GM19043 (cell line): Measurements from ENCODE around the gene ZNF385C.

ENCODE experiments used
- ATAC-seq: cut with Tn5 transposase; IDR thresholded peaks from one replicate; pipeline ENCODE4 v1.9.1; 2021; ENCODE audit warnings: low read depth; ENCODE audit not compliant: unreplicated experiment

The ZNF385C gene

DNA sequence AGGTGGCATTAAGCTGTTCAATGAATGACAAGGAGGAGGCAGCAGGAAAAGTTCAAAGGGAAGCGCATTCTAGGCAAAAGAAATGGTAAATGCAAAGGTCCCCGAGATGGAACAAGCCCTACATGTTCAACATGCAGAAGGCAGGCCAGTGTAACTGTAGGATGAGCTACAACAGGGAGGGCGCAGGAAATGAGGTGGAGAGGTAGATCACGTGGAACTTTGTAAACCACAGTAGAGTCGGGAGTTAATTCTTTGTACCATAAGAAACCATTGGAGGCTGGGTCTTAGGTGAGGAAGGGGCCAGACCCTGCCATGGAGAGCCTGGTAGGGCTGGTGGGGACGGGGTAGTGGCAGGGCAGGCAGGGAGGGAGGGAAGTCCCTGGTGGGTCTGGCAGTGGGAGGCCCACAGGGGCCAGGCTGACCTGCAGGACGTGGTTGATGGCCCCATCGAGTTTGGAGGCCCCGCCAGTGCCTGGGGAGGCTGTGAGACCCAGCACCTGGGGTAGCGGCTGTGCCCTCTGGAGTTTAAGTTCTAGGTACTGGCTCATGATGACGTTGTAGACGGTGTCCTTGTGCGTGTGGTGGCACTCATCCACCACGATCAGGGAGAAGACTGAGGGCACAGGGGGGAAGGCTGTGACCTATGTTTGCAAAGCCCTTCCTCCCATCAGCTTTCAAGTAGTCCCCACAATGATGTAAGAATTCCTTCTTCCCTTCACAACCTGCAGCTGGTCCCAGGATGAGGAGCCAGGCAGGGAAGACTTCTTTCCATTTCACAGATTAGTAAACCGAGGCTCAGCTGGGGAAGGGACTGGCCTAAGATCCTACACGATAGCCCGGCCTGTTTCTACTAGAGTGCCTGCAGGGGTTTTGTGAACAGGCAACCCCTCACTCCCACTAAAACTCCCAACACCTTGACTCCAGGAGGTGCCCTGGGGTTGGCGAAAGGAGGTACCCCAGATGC, 12.3 kb upstream of the ZNF385C start:
- no peak for ATAC-seq

DNA sequence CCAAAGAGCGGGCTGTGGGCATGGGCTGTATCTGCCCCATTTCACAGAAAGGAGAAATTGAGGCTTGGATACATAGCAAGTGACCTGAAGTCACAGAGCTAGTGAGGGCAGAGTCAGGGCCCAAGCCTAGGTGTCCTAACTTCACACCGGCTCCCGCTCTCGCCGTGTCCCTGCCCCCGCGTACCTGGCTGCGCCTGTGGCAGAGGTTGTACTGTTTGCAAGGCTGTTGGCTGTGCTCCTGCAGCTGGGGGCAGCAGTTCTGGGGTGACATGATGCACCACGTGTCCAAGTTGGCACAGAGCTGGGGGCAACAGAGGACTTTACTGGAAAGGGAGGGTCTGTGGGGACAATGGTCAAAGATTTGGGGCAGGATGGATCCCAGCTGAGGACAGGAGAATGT, 10.8 kb upstream of the ZNF385C start:
- no peak for ATAC-seq

DNA sequence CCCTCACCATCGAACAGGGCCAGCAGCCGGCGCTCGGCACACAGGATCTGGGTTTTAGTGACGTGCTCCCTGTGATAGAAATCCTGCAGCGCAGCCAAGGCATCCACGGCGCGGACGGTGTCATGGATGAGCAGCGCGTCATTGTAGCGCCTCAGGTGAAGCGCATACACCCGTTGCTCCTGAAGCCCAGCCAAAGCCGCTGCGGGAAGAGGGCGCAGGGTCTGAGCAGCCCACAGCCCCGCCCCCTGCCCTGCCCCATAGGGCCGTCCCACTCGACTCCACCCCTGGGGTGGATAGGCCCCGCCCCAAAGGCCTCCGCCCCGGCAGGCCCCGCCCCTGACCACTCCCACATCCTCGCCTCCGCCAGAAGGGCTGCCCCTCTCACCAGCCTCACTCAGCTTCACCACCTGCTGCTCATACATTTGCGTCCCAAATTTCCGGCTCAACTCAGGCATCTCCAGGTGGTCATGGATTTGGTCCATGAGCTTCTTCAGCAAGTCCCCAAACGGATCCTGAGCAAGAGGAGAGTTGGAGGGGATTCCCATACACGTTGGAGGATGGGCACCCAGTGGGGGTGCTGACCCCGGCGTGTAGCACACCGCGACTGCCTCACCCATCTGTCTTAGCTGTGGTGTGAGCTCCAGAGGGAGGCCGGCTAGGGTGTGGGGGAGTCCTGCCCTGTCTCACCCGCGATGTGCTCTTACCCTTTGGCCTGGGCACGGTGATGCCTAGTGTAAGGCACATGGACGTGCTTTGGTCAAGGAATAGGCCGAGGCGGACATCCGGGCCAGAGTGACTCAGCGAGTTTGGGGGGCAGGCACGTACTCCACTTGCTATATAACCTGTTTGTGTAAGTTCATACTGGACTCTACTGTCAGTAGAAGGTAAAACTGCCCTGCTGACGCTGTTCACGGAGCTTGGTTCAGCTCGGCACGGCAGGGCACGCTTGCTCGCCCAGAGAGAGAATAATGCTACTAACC, 9.6 kb upstream of the ZNF385C start:
- ATAC-seq, result peak; percentile 62

DNA sequence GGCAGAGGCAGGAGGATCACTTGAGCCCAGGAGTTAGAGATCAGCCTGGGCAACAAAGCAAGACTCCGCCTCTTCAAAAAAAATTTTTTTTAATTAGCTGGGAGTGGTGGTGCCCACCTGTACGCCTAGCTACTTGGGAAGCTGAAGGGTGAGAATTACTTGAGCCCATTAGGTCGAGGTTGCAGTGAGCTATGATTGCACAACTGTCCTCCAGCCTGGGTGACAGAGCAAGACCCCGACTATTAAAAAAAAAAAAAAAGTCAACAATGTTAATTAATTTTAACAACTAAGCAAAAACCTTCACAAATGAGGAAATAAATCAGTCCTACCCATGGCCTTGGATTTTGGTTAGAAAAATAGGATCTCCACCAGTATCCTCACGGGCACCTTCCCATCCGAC, 8.9 kb upstream of the ZNF385C start:
- no peak for ATAC-seq

DNA sequence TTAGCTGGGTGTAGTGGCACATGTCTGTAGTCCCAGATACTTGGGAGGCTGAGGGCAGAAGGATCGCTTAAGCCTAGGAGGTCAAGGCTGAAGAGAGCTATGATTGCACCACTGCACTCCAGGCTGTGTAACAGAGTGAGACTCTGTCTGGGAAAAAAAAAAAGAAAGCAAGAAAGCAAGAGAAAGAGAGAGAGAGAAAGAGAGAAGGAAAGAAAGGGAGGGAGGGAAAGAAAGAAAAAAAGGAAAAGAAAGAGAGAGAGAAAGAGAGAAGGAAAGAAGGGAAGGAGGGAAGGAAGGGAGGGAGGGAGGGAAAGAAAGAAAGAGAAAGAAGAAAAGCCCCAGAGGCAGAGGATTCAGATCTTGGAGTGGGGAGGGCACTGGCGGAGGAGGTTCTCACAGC, 7.7 kb upstream of the ZNF385C start:
- no peak for ATAC-seq

DNA sequence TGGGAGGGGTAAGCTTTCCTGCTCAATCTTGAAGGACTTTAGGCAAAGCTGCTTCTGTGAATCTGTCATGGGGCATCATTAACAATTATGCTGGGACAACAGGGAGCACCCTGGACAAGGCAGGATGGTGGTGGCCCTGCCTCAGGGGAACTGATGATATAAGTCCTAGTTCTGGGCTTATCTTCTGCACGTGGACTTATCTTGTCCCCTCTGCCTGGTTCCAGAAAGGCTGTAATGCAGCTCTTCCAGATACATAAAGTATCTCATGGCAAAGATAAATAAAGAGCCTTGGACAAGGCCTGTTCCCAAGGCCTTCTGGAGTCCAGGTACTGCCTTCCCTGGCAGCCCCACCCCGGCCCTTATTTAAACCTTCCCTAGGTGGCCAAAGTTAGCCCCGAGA, 6.0 kb upstream of the ZNF385C start:
- no peak for ATAC-seq

DNA sequence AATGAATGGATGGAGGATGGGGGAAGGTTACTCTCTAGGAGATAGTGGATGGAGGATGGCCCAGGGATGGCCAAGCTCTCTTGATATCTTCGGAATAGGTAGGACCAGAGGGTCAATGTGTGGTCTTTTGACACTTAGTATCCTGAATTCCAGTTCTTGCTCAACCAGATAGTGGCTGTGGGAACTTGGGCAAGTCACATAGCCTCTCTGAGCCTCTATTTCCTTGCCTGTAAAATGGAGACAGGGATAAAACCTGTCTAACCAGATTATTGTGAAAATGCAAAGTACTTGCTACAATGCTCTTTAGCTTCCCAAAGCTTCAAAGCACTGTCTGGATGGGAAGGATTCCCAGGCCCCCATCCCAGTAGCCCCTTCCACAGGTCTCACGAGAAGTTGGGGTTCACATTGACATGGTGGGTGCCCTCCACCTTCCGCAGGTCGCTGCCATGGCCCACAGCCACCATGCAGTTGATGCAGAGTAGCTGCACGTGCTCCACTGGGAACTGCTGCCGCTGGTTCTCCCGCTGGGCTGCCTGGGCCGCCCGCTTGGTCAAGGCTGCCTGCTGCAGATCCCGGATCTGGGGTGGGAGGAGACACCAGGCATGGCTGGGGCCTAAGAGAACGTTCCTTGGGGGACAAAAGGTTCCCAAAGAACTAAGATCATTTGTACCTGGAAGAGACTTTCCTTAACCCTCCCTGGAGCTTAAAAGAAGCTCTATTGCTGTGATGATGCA, 5.1 kb upstream of the ZNF385C start:
- no peak for ATAC-seq

DNA sequence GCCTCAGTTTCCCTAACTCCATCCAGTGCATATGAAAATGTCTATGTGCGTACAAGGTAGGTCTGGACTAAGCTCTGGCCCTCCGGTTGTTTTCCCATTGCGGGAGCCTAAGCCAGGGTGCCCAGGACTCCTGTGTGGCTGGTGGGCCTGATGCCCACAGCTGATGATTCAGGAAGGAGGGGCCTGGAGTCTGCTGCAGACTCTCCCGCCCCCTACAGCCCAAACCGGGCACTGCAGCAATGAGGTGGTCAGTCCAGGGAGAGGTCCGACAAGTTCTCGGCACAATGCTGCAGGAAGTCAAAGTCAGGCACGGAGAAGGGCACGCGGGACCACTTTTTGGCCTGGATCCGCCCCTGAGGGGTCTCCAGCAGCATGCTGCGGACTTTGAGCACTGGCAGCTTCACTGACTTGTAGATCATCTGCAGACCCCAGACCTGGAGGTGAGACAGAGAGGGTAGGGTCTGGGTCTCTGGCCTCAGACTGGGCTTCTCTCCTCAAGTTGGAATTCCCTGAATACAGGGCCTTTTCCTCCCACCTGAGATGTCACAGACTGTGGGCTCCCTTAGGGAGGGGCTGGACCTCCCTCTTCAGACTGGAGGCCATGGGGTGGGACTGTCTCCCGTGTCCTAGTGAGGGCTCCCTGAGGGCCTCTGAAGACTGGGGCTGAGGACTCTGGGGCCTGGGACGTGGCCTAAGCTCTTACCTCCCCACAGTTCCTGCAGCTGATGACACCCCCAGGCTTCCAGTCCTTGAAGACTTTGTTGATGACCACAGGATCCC, 3.4 kb upstream of the ZNF385C start:
- ATAC-seq, result no peak

DNA sequence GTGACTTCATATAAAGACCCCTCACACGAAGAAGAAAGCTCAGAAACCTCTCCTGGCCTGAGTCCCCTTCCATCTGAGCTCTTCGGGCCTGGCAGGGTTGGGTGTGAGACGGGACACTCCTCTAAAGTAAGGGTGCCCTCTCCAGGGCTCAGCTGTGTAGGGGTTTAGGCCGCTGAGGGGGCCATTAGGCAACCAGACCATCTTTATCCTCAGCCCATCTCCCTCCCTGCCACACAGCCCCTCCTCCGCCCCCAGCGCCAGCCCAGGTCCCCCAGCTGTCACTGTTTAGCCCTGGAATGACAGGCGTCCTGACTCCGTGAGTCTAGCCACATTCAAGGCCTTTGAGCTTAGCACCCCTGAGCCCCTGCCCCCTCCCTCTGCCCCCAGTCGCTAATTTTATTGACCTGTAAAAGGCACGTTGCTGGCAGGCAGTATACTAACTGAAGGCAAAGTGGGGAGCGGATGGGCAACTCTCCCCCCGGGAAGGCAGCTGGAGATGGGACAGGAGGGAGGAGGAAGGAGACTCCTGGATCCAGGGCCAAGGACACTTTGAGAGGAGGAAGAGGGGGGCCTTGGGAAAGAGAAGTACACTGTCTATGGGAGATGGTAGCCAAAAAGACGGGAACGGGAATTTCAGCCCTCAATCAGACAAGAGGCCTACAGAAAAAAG, 592 bp upstream of the ZNF385C start:
- ATAC-seq, result no peak

DNA sequence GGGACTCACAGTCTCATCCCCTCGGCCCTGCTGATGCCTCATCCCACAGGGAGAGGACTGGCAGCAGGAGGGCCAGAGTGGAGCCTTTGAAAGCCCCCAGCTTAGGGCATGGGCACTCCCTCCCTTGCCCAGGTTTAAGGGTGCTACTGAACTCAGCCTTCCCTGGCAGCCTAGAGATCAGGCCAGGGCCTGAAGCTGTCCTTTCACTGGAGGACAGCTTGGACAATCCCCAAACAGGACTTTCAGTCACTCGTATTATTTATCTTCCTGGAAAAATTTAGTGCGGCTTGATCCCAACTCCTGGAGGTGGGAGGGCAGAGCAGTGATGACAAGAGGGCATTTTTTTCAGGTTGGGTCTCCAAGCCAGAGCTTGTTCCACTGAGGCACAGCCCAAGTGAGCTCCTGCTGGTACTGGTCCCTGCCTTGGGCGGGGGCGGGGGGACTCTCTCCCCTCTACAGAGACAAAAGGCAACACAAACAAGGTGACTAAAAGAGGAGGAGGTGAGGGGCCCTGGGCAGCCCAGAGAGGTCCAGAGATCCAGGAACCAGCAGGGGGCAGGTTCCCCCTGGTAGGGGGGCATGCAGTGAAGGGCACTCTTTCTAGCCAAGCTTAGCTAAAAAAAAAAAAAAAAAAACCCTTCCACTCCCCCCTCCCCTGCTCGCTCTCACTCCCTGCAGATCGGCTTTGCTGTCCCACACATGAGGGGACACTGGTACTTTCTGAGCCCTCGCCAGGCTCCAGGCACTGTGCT, 1.7 kb downstream of the ZNF385C start:
- ATAC-seq, result no peak

DNA sequence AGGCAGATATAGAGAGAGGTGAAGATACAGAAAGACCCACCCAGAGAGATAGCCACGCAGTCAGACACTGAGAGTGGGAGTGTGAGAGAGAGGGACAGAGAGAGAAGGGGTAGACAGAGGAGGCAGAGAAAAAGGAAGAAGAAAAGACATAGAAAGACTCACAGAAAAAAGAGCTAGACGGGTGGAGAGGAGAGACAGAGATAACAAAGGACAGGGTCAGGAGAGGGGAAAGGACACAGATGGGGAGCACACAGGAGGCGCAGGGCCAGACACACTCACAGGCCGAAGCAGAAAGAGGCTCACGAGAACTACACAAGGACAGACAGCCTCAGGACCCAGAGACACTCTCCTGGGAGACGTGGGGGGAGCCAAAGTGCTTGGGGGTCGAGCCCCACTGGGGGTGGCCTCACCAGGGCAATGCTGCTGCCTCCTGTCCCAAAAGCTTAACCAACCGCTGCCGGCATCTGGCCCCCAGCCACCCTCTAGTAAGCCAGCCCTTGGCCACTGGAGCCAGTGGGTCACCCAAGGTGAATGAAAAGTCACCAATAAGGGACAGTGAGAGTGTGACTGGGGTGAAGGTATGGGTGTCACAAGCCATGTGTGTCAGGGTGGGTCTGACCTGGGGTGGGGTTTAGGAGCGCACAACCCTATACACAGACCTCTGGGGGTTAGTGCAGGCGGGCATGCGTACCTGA, 3.8 kb downstream of the ZNF385C start:
- no peak for ATAC-seq

DNA sequence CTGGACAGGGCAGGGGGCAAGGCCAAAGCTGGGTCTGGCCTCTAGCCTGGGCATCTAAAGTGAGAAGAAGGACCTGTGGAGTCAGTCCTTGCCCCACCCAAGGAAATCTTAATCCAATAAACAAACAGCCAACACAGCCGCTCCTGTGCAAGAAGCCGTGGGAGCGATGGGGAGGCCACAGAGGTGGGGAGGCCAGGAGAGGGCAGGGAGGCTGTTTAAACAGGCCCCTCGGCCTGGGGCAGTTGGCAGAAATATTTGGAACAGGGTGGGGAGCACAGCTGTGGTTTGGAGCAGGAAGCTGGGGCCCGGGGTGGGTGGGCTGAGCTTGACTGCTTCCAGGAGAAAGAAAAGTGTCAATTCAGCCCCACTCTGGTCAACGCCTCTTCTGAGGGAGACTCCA, 5.3 kb downstream of the ZNF385C start:
- ATAC-seq, result no peak

DNA sequence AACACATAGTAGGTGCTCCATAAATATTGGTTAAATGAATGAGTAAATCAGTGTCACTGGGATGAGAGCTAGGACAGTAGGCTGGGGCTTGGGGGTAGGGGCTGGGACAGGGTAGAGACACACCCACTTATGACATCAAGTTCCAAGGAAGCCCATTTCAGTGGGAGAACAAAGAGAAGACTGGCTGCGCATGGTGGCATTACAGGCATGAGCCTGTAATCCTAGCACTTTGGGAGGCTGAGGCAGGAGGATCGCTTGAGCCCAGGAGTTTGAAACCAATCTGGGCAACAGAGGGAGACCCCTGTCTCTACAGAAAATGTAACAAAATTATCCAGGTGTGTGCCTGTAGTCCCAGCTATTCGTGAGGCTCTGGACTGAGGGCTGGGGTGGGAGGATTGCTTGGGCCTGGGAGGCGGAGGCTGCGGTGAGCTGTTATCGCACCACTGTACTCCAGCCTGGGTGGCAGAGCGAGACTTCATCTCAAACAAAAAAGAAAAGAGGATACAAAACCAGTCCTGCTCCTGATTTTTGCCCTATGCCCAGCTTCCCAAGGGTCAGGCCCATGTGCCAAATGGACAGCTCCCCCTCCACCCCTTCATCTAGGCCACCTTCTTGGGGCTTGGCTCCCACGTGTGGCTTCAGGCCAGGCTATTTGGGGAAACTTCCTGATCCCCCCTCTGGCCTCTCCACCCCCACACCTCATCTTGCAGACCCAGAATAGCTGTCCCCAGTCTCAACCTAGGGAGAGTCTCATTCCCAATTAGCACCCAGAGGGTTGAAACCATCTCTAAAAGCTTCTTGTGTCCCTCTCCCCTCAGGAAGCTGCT, 7.1 kb downstream of the ZNF385C start:
- no peak for ATAC-seq

DNA sequence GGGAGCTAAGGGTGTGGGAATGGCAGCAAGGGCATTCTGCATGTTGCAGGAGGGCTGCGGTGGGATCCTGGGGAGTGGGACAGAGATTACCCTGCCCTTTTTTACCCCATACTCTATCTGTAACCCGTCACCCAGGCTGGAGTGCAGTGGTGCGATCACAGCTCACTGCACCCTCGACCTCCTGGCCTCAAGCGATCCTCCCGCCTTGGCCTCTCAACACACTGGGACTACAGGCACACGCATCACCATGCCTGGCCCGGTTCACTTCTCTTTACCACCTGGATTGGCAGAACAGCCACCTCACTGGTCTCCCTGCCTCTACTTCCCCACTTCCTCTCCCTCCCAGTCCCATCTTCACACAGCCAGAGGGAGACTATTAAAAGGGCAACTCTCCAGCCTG, 9.5 kb downstream of the ZNF385C start:
- no peak for ATAC-seq

DNA sequence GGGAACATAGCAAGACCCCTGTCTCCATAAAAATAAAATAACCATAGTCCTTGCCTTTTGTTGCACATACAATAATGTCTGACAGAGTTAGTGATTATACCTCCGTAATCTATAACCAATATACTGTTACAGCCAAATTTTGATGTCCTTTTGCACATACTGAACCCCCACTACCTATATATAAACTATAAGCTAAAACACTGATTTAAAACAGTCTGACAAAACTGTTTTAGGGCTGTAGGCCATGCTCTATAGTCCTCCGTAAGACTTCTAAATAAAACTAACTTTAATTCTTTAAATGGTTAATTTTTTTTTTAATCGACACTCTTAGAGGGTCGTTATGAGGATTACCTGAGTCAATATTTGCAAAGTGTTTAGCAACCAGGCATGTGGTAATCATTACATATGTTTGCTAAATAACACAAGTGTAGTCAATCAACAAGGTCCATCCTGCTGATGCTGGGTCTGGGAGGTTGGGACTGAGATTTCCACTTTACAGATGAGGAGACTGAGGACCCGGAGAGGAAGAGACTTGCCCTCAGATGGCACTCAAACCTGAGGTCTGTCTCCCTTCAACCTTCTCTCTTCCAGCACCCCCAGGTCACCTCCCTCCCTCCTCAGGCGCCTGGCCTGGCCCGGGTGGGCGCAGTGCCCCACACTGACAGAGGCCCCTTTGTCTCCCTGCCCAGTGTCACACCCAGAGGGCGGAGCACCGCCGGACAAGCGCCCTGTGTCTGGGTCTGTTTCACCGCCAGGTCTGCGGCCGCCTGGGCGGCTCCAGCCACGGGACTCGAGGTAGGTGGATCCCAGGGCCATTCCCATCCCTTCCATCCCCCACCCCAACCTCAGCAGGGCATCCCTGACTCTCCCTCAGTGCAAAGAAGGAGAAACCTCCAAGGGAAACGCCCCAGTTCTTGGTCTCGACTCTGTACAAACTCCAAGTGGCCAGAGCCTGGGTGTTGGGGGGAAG, 10.3 kb downstream of the ZNF385C start:
- no peak for ATAC-seq

DNA sequence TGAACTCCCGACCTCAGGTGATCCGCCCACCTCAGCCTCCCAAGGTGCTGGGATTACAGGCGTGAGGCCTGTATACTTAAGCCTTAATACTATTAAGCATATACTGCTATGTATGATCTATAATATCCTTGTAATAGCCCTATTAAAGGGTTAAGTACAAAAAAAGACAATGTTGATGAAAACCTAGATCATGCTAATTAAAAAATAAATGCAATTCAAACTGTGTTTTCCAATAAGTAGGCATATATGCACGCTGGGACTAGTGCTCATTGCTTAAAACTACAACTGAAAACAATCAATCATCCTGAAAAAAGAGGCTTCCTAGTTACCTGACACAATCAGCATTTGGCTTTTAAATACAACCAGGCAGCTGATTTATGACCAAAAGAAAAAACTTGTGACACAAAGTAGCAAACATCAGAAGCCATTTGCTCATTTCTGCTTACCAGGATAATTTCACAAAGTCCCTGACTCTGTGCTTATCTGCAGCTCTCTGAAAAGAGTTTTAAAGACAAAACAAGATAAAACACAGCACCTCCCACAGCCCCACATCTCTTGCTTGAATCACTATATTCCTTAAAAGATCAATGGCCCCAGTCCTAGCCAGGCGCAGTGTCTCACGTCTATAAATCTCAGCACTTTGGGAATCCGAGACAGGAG, 11.1 kb downstream of the ZNF385C start:
- no peak for ATAC-seq
